GM18907 (cell line): ENCODE data around the gene RNASE8.
"Not testable (repeated sequence)": the region's sequence is repeated elsewhere in the genome, so short reads cannot be mapped to it uniquely, and the experiment has no call there.

Experiments used
- ATAC-seq: cut with Tn5 transposase; IDR thresholded peaks from one replicate; pipeline ENCODE4 v1.9.1; 2021; ENCODE audit warnings: mild to moderate bottlenecking, moderate library complexity; ENCODE audit not compliant: unreplicated experiment

RNASE8 gene, protein sequence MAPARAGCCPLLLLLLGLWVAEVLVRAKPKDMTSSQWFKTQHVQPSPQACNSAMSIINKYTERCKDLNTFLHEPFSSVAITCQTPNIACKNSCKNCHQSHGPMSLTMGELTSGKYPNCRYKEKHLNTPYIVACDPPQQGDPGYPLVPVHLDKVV

DNA sequence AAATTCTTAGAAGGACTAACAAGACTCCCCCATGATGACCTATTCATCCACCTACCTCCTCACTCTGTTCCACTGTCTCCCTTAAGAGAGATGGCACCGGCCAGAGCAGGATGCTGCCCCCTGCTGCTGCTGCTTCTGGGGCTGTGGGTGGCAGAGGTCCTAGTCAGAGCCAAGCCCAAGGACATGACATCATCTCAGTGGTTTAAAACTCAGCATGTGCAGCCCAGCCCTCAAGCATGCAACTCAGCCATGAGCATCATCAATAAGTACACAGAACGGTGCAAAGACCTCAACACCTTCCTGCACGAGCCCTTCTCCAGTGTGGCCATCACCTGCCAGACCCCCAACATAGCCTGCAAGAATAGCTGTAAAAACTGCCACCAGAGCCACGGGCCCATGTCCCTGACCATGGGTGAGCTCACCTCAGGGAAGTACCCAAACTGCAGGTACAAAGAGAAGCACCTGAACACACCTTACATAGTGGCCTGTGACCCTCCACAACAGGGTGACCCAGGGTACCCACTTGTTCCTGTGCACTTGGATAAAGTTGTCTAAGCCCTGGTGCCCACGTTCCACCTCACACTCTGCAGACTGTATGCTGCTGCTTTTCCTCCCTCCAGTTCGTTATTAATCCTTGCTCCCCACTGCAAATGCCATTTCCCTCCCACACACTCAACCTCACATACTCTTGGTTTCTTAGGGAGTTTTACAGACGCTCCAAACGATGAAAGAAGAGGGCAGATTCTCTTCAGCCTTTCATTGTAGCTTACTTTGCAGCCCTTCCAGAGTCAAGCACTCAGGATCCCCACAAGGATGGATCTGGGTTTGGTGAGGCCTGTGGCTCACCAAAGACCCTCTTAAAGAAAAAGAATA, at the start of gene RNASE8:
RNASE8 (plus strand) TSS at position 20 of the 873 bp plus-strand sequence; CDS start at position 91, 71 bp downstream.
- no peak for ATAC-seq

GRCh38 chr14:21009721-21010120, 47.9 kb upstream of the RNASE8 start:
- ATAC-seq = not testable (repeated sequence)

DNA sequence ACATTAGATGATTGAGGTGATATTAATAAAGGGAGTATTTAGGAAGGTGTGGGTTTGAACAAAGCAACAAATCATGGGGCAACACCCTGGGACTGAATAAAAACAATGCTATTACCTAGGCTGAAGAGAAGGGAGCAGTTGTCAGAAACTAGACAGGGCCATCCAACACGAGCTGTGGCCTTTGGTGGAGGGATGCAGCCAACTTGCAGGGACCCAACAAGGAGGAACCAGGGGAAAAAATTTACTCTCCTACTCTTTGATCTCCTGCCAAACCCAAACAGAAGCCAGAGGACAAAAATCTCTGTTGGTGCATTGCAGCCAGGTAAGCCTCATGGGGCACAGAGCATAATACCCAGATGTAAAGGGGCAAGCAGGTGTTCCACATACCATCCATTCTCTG, 46.5 kb upstream of the RNASE8 start:
- no peak for ATAC-seq

- ATAC-seq = no peak
Observed at GRCh38 chr14:21014761-21015190, 42.8 kb upstream of the RNASE8 start.

DNA sequence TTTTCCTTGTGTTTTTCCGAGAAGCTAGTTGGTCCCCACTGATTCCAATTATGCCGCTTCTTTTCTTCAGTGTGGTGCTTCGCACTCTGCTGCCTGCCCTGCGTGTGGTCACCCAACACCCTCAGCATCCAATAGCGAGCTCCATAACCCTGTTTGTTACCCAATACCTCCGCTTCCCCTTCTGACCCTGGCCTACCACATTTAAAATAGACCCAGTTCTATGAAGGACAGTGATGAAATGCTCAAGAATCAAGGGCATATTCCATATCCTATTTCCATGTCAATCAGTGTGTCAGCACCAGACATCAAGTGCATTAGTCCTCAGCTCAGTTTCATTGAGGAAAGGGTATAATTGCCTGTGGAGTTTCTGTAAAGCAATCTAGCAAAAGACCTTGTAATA, 42.3 kb upstream of the RNASE8 start:
- no peak for ATAC-seq

GRCh38 chr14:21016413-21017190, 41.0 kb upstream of the RNASE8 start:
- ATAC-seq = no peak

DNA sequence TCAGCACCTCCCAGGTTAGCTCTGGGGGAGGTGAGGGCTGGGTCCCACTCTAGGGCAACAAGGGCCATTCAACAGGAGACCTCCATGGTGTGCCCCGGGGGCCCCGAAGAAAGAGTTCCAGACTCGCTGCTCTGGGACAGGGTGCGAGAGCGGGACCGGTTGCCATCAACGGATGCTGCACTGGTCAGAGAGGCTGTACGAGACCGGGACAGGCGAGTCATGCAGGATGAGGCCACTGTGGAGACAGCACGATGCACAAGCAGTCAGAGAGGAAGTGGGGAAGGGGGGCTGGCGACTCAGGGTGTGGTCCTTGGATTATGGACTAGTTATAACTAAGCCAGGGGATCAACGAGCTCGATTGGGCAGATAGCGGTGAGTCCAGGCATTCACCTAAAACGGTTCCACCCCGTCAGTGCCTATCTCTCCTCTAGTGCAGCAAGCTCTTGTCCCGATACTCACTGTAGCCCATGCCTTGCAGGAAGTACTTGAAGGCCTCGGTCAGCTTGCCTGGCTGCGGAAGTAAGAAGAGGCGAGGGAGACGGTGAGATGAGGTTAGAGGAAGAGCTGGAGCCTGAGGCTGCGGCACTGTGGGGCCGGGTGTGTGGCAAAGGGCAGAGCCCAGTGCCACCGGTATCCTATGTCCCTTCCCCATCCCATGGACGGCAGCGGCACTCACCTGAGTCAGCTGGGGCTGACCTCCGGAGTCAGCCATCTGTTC, 39.9 kb upstream of the RNASE8 start:
- ATAC-seq = no peak

DNA sequence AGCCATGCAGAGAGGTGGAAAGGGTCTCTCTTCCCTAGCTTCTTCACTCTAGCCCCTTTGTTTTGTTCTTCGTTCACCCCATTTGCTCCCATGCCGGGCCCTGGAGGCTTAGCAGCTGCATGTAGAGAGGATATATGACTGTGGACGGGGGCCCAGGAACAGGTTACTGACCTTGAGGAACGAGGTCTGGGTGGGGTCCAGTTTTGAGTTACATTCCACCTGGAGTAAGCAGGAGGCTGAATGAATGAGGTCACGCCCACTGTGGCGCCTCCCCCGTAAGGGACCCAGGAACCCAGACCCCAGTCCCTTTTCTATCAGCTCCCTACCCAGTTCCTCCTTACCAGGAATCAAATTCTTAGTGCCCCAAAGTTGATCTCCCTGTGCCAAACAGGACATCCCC, 39.3 kb upstream of the RNASE8 start:
- no peak for ATAC-seq

- no peak for ATAC-seq
Observed at GRCh38 chr14:21018781-21019180, 38.8 kb upstream of the RNASE8 start.

DNA sequence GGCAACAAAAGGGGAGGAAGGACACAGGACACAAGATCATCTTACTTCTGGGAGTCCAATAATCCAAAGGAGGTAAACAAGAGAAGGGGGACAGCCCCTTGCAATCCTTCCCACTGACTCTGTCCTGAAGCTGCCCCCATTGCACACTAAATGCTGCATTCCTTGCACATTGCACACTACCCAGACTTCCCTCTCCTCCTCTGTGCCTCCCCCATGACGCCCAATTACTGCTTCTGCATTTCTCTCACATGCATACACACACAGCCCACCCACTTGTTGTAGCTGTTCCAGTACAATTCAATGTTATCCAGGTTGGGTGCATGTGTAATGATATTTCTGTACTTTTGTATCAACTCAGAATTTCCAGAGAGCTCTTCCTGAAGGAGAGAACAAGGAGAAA, 38.3 kb upstream of the RNASE8 start:
- ATAC-seq = no peak

- no peak for ATAC-seq
Observed at GRCh38 chr14:21020977-21021545, 36.6 kb upstream of the RNASE8 start.

GRCh38 chr14:21022686-21023085, 34.9 kb upstream of the RNASE8 start:
- ATAC-seq = no peak

- no peak for ATAC-seq
Observed at GRCh38 chr14:21023174-21023573, 34.4 kb upstream of the RNASE8 start.

DNA sequence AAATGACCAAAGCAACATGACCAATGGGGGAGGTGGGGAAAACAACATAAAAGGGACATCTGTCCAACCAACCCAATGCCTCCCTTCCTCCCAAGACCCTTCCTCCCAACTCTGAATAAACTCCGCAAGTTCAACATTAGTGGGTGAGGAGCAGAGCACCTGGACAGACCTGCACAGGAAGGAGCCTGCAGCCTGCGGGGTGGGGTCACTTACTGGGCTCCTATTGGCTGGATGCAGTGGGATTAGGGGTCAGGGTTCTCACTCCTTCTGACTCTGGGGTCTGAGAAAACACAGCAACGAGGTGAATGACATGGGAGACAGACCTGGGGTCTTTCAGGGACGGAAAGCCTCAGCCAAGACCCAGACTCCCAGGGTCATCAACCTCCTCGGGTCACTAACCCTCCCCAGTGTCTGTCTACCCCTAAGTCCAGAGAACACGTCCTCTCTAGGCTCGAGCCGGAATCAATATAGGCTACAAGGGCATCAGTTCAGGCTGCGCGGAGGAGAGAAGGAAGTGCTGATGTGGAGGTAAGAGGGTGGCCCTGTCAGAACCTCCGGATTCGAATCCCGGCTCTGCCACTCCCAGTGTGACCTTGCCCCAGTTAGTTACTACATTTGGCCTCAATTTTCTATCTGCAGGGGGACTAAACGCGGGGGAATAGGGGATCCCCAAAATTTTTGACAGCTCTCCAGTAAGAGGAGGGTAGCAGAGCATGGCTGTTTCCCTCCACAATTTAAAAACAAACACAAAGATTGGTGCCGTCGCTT, 33.6 kb upstream of the RNASE8 start:
- no peak for ATAC-seq

GRCh38 chr14:21024585-21025370, 32.8 kb upstream of the RNASE8 start, which contains the start of gene NDRG2:
Gene NDRG2, minus strand, starts transcription at chr14:21025061. Its CDS starts 1,746 bp downstream, at chr14:21023315.
- ATAC-seq = no peak

DNA sequence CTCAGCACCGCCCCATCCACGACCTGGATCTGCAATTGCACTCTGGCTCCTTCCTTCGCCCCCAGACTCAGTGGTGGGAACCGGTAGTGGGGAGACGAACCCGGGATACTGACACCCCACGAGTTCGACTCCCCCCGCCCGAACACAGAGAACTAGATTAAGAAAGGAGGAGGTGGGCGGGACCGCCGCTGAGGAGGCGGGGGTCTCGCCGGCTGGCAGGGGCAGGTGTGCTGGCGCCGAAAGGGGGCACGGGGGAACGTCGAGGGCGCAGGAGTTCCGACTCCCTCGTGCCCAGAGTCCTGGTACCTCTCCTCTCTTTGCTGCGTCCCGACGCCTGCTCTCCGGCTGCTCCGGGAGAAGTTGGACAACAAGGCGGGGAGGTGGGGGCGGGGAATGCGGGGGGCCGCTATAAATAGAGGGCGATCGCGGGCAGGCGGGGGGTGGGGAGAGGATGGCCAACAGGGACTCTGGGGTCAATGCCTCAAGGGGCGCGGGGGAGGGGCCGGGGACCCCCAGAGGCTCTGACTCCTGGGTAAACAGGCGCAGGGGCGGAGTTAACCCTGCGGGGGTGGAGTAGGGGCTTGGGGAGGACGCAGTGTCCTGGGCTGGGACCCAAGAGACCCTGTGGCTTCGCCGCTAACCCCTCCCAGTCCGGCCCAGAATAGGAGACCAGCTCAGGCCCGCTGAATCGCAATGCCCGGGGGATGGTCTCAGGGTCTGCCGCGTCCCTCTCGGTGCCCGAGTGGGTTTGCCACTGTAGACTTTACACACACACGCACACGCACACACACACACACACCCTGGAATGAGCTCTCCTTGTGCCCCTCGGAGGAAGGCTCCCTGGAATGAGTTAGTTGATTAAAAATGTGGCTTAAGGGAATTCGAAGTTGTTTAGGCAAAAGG, 32.0 kb upstream of the RNASE8 start:
- no peak for ATAC-seq

GRCh38 chr14:21026274-21026987, 31.2 kb upstream of the RNASE8 start:
- no peak for ATAC-seq
